Stimulated activated CD8-positive, alpha-beta memory T cell treated with anti-CD3 and anti-CD28 coated beads, Interleukin-2, amount 100 ng/mL, for 48 hours (primary cell): ENCODE results near the gene ULK4.

ENCODE experiments used
- DNase-seq, 2 donors: peaks; one replicate each; pipeline ENCODE4 v3.0.0-alpha.2; 2020; ENCODE audit warnings: low read depth in 2 of 2

The ULK4 gene

DNA sequence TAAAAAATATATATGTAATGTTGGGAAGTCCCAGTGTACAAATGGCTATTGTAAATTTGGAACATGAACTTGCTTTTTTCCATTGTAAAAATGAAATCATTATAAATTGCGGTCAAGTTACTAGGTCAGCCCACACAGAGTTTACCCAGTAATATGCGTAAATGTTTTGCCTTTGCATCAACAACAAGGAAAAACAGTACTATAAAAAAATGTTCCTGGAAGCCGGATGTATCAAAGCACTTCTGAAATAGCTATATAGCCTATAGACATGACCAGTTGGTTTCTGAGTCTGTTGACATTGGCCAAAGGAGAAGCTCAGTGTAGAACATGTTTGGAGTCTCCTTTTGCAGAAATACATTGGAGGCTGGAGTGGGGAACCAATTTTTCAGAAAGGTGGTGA lies 739.4 kb downstream of the ULK4 start:
- DNase-seq: no peak

DNA sequence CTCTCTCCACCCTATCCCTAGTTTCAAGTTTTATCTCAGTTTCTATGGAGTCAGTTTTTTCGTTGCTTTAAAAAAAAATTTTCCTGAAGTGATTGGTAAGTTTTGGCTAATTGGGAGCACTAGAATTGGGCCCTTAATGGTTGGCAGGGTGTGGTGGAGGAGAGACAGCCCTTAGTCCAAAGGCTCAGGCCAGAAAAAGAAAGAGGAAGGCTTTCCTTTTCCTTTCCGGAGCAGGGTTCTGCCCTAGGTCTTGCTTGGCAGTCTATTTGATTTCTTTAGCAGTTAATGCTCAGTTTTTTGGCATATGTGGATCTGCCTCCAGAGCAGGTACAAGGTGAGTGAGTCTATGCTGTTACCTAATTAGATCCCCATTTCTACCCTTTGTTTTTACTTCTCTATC lies 739.9 kb downstream of the ULK4 start:
- no peak for DNase-seq

DNA sequence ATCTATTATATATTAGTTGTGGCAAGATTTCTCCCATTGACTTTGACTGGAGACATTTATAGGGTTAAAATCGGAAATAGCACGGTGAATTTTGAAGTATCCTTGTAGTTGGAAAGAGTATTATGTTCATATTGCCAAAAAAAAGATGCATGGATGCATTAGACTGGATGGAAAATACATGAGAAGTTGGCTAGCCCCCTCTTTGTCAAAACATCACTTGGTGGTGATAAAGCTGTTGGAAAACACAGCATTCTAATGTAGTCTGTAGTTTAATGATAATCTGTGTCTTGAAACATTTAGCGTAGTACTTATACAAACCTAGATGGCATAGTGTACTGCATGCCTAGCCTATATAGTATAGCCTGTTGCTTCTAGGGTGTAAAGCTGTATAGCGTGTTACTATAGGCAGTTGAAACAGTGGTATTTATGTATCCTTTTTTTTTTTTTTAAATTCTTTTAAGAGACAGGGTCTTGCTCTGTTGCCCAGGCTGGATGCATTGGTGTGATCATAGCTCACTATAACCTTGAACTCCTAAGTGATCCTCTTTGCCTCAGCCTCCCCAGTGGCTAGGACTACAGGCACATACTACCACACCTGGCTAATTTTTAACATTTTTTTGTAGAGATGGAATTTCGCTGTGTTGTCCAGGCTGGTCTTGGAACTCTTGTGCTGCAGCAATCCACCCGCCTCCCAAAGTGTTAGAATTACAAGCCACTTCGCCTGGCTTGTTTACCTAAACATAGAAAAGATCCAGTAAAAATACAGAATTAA lies 740.8 kb downstream of the ULK4 start:
- DNase-seq: no peak

DNA sequence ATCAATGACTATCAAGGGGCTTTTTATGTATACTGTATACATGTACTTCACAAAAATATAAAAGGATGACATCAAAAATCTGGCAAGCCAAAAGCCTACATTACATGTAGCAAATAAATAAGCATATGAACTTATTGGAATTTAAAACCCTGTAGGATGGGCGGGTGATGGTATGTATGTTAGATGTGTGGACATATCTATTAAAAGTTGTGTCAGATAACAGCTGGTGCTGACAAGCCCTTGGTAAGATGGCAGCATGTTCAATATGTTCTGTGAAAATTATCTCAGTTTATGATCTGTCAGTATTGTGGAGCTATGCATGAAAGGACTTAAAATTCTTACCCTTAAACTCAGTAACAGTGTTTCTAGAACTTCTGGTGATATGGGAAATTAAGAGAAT lies 742.5 kb downstream of the ULK4 start:
- DNase-seq: no peak

DNA sequence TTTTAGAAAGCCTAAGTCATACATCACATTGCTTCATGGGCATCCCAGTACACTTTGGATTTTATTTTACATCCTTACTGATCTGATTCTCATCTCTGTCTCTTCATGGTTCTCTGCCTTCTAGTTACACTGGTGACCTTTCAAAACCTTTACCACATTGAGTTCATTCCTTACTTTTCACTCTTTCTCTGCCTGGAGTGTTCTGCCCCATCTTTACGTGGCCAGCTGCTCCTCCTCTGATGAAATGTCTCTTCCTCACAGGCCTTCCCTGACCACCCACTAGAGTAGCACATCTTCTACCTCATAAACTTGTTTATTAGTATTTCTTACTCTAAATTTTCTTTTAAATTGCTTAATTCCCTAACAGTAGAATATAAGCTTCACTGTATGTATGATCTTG lies 744.9 kb downstream of the ULK4 start:
- DNase-seq: no peak

DNA sequence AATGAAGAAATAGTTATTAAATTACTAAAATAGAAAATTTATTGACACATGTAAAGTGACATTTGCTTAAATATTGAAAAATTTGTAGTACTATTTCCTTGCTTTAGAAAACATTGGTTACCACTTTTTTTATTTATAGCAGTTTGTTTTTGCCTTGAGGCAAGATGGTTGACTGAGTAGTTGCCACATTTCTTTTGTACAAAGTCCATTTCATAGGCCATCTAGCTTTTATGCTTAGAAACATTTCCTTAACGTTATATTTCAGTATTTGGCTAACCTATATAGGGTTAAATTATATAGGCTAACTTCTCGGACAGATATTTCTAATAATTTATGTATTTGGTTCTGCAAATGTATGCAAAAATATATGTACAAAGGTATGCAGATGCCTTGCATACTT lies 745.5 kb downstream of the ULK4 start:
- DNase-seq: no peak

DNA sequence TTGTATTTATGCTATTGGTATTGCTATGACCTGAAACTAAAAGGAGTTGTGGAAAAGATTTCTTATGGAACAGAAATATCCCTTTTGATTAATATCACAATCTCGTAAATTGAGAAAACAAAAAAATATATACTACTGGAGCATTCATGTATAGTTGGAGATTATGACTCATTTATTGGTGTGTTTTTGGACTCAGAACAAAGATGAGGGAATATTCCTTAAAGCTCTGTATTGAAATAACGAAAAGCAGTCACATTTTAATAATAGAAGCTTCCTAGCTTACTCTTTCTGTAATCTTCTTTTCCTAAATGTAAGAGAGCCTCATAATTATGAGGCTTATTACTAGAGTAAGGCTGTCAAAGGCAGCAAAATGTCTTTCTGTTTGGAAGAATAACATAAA lies 748.3 kb downstream of the ULK4 start:
- DNase-seq: no peak

DNA sequence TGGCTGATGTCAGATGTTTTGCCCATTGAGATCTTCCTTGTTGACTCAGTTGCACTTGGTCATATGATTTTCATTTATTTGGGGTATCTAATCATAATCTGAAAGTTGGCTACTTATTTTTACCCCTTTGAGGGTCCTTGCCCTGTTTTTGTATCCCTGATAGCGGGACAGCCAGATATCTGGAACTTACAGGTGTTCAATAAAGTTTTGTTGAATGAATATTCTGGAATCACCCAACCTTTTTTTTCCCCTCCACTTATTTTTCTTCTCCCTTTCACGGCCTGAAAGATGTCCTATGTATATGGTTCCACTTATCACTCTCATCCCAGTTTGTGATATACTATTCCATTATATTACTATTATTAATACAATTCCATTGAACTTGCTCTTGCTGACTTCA lies 749.8 kb downstream of the ULK4 start:
- DNase-seq: no peak

DNA sequence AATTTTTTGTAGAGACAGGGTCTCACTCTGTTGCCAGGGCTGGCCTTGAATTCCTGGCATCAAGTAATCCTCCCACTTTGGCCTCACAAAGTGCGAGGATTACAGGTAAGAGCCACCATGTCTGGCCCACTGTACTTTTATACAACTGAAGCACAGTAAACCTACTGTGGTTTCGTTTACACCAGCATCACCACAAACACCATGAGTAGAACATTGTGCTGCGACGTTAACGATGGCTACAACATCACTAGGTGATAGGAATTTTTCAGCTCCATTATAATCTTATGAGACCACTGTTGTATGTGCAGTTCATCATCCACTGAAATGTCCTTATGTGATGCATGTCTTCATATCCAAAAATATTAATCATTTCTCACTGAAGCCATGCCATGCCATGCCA lies 750.9 kb downstream of the ULK4 start:
- no peak for DNase-seq

DNA sequence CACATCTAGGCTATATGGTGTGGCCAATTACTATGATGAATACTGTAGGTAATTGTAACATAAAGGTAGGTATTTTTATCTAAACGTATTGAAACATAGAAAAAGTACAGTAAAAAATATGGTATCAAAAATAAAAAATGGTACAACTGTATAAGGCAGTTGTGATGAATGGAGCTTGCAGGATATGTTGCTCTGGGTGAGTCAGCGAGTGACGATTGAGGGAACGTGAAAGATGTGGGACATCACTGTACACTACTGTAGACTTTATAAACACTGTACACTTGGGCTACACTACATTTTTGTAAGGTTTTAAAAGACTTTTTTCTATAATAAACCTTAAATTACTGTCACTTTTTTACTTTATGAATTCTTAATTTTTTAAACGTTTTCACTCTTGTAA lies 752.3 kb downstream of the ULK4 start:
- no peak for DNase-seq

DNA sequence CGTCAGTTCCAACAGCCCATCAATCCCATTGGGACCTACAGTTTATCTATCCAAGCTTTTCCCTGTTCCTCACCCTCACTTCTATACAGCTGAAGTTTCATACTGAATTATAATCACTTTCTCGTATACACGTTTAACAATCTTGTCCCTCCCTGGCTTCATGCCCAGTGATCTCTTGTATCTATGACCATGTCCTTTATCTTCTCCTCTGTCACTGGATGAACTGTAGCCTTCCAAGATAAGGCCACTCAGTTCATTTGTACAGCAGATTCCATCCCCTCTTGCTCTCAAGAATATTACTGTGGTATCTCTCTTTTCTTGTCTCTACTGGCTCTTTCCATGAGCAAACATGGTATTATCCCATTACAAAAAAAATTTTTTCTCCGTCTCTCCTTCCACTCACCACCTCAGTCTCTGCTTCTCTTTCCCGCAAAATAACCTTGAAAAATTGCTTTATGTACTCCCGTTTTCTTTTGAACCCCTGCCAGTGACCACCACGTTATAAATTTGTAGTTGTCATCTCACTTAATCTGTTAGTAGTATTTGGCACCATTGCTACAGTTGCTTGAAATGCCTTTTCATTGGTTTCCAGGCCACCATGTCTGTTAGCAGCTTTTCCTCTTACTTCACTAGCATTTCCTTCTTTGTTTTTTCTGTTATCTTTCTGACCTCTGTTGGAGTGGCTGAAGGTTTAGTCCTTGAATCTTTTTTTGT lies 753.2 kb downstream of the ULK4 start:
- DNase-seq: no peak

DNA sequence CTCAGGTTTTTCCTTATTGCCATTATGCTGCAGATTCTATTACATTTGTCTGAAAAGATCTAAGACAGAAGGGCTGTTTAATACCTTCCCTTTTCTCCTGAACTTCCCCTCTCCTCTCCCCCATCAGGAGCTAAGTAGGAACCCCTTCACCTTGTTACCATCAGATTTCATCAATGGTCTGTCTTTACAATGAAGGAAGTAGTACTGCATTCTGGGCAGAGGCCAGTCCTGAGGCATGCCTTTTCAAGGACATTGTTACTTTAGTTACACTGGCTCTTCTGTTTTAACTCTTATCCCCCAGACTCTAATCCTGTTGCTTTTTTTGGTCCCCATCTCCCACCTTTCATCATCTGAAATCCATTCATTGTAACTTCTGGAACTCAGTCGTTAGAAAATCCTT lies 754.5 kb downstream of the ULK4 start:
- no peak for DNase-seq

DNA sequence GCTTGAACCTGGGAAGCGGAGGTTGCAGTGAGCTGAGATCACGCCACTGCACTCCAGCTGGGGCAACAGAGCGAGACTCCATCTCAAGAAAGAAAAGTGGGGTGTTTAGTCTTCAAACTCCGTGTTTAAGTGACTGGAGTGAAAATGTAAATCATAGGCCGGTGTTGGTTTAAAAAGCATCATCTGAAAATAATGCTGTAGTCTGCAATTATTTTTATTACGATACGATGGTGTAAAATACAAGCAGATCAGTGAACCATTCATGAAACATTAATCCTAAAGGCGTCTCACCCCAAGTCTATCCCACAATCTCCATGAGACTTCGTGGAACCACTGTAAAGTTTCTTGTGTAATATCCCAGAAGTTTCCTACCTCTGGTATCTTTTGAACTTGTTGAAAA lies 756.3 kb downstream of the ULK4 start:
- no peak for DNase-seq

DNA sequence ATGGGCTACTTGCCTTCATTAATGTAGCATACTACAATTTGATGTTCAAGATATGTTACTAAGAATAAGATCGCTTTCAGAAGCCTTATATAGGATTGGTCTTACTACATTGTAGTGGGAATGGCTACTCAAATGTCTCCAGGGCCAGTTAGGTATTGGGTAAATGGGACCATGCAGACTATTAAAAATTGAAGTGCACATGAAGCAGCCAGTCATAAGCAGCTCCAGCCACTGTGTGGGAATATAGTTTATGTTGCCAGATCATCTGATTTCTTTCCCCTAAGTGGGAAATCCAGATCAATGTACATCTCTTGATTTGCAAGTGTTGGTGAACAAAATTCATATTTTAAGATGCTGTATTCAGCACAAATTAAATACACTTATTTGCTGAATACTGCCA lies 757.5 kb downstream of the ULK4 start:
- no peak for DNase-seq

DNA sequence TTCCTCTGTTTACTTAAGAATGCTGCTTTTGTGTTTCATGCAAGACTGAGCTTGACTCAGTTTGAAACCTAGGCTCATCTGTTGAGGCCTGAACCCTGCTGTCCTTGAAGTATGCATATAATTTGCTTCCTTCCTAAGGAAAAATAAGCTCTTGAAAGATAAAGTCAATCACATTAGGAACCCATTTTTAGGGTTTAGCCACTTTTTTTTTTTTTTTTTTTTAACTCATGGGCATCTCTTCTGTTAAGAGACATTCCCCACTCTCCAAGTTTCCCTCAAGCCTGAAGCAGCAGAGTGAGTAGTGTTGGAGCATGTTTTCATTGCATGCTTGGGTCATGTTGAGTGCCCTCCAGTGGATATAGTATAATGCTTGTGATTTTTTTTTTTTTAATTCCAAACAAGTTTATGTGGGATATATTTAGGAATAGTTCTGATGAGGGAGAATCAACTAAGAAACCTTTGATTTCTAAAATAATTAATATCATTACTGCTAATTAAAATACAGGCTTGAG lies 759.0 kb downstream of the ULK4 start:
- no peak for DNase-seq

DNA sequence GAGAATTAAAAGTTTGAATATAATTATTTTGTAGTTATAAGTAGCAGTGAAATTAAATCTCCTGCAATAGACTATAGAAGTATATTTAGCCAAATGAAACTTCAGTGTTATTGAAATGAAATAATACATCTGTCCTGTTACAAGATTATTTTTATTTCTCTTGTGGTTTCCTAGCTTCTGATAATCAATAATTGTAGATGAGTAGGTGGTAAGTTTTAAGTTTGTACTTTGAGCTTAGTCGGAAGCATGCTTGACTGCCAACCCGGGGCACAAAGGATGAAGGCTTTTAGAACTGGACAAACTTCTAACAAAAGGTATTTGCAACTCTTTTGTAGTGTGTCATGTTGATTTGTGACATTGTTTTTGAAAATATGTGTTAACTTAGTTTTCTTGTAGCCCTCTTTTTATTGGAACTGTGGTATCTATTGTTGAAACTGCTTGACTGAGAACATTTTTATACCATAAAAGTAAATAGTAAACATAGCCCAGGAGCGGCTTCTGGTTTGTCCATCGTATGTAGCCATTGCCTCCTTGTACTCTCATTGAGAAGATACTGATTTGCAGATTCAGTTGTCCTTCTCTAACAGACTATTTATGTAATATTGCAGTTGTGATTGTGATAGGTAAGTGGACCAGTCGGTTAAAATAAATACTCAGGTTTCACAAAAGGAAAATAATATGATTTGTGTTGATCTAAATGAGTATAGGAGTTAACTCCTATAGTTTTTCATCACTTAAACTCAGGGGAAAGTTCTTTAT lies 759.6 kb downstream of the ULK4 start:
- no peak for DNase-seq

DNA sequence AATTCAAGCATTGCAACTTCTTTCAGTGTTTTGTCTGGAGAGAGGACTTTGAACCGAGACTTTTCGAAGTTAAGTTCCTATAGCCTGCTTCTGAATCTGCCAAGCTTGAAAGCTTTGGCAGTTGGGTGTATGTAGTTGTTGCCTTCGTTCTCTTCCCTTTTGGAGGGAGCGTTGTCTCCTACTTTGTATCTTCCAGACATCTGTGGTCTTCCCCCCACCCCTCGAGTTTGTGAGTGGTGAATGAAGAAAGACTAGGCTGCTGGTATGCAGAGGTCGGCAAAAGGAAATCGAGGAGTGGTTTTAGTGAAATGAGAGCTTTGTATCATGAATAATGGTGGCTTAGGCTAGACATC lies 761.3 kb downstream of the ULK4 start:
- no peak for DNase-seq

DNA sequence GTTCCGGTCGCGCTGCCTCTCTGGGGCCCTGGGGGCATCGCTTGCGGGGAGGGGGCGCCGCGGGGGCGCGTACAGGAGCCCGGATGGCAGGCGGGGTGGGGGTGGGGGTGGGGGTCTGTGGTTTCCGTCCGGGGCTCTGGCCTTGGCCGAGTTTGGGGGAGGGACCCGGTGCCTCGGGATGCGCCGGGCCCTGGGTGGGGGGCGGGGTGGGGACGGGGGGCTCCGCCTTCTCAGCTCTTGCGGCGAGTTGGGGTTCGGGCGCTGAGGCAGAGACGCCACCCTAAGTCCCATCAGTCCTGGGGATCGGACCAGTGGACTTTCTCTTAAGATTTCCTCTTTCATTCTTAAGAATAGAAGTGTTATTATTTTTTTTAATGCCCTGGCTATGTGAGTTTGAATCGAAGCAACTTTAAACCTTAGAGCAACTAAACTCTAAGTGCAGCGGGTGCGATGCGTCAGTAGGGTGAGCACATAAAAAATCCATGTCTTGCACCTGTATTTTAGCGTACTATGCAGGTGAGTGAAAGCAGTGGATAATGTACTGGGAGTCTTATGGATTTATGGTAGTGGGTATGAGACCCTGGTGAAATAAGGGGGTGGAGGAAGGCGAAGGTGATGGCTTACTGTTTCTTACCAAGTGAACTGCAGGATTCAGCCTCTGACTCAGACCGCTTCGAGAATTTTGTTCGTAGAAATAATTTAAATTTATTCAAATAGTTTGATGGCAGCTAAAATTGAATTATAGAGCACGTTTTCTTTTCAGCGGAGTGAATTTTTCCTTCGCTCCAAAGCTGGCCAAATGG lies 761.8 kb downstream of the ULK4 start:
- peak; percentile 18 to 39 for DNase-seq

DNA sequence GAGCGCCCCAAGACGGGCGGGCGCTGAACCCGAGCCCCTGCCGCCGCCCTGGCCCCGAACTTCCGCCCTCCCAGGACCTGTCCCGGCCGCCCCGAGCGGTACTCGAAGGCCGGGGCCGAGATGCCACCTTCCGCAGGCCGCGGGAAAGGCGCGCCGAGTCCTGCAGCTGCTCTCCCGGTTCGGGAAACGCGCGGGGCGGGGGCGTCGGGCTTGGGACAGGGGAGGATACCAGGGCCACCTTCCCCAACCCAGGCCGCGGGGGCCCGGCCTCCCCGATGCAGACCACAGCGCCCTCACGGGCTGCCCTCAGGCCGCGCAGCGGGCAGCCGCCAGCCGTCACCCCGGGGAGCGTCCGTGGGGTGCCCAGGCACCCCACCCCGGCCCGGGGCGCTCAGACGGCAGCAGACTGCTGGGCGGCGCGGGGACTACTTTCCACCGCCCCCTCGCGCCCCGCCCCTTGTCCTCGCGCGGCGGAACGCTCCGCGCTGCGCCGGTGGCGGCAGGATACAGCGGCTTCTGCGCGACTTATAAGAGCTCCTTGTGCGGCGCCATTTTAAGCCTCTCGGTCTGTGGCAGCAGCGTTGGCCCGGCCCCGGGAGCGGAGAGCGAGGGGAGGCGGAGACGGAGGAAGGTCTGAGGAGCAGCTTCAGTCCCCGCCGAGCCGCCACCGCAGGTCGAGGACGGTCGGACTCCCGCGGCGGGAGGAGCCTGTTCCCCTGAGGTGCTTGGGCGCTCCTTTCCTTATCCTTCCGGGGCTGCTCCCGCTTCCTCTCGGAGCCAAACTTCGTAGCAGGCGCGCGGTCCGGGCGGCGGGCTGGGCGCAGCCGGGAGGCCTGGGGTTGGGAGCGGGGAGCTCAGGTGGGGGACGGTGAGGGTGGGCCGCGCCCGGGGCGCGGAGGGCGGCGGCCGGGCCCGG lies 762.7 kb downstream of the ULK4 start, which contains the start of gene CTNNB1:
TSS of gene CTNNB1 (plus strand) at position 556 of the 916 bp plus-strand sequence. CDS start 24,564 bp downstream, outside the sequence.
- DNase-seq: peak; percentile 81 to 82

DNA sequence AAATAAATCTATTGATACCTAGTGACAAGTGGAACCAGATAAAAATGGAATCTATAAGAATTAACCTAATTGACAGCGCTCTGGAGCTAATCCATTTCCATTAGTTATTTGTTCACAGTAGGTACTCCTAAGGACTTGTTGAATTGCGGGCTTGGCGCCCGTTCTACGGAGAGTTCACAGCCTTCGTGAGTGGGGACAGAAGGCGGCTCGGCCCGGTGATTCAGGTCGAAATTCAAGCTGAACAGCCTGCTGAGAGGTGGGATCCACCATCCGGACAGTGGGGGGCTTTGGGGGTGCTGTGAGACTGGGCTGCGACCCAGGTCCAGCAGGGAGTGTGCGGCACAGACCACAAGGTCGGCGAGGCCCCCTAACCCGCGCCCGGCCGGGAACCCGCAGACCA lies 763.4 kb downstream of the ULK4 start:
- DNase-seq: no peak

DNA sequence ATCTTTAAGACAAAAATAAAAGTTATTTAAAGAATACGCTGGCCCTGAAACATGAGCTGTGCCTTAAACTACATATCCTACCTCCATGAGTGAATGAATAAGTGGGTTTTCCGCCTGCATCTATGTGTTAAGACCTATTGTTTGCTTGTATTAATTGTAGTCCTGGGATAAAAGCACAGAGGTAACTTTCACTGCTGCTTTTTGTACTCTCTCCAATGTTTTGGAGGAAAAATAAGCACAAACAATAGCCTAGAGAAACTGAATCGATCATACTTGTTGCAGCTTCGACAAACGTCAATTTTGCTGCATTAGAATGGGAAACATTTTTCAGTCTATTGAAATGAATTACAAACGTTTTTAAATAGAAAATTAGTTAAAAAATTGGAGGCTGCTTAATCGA lies 763.9 kb downstream of the ULK4 start:
- no peak for DNase-seq
